HG03460 (cell line): ENCODE results near the gene NDUFAF5.

Source experiments
- ATAC-seq: cut with Tn5 transposase; IDR thresholded peaks from one replicate; pipeline ENCODE4 v1.9.1; 2021; ENCODE audit not compliant: unreplicated experiment

The NDUFAF5 gene

GRCh38 chr20:13819885-13820645, 35.2 kb downstream of the NDUFAF5 start:
- peak; percentile 78 for ATAC-seq

GRCh38 chr20:13821876-13822275, 37.0 kb downstream of the NDUFAF5 start:
- no peak for ATAC-seq

DNA sequence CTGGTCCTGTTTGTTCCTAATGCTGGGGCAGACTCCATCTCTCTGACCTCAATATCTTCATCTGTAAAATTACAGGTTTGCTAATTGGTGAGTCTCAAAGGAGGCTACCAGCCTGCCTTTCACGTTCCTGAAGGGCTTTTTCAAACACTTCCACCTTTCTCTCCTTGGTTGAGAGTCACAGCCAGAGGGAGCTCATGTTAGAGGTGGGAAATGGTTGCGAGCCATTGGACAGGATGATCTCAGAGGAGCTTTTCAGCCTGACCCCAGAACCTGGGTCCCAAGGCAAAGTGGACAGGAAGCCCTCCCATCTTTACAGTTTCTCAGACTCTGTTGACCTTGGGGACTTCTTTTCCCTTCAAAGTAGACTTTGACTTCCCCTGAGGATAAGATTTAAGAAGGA, 37.6 kb downstream of the NDUFAF5 start:
- ATAC-seq, result no peak

GRCh38 chr20:13824459-13824858, 39.6 kb downstream of the NDUFAF5 start:
- ATAC-seq, result no peak

DNA sequence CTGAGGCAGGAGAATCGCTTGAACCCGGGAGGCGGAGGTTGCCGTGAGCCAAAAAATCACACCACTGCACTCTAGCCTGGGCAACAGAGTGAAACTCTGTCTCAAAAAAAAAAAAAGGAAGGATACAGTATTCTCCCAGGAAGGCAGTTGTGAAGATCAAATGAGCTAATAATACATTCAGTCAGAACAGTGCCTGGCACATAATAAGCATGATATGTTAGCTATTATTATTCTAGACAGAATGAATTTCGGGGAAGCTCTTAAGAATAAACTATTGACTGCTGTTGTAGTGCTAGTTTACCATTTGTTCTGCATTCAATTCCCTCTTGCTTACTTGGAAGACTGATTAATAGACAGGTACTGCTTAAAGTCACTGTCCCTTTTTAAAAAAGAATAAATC, 40.6 kb downstream of the NDUFAF5 start:
- ATAC-seq, result no peak

GRCh38 chr20:13831476-13831875, 46.6 kb downstream of the NDUFAF5 start:
- ATAC-seq, result no peak

DNA sequence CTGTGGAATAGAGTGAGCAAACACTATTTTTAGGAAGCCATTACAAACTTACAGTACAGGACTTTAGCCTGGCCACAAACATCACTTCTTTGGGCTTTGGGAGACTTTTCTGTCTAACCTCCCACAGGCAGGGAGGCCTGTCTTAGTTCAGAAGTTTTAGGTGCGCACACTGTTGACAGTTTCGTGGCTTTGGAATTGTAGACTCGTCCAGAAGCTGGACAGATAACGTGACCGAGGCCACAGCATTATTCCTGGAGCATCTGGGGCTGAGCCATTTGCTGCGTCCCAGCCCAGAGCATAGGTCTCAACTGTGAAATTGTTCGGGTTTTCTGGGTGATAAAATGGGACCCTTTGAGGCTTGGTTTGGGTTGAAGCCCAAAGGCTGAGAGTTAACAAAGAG, 53.8 kb downstream of the NDUFAF5 start:
- ATAC-seq, result no peak

- no peak for ATAC-seq
These were observed 54.7 kb downstream of the NDUFAF5 start for GRCh38 chr20:13839421-13840092.

GRCh38 chr20:13840093-13840465, 55.3 kb downstream of the NDUFAF5 start:
- ATAC-seq, result no peak

- no peak for ATAC-seq
These were observed 56.4 kb downstream of the NDUFAF5 start for GRCh38 chr20:13841206-13841605.

DNA sequence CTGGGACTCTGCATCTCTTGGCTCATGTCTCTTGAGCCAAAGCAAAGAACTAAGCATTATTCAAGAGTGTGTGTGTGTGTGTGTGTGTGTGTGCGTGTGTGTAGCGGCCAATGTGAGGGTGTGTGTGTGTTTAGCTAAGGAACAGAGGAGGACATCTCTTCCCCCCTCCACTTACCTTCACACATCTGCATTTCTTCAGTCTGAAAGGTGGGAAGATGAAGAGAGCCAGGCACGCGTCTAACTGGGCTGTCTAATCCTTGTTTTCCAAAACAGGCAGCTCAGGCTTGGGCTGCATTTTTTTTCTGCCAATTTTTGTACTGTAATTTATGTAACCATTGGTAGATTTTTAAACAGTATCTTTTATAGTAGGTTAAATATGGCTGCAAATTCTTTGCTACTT, 59.5 kb downstream of the NDUFAF5 start:
- ATAC-seq, result no peak

- no peak for ATAC-seq
These were observed 66.5 kb downstream of the NDUFAF5 start for GRCh38 chr20:13851279-13851678.

DNA sequence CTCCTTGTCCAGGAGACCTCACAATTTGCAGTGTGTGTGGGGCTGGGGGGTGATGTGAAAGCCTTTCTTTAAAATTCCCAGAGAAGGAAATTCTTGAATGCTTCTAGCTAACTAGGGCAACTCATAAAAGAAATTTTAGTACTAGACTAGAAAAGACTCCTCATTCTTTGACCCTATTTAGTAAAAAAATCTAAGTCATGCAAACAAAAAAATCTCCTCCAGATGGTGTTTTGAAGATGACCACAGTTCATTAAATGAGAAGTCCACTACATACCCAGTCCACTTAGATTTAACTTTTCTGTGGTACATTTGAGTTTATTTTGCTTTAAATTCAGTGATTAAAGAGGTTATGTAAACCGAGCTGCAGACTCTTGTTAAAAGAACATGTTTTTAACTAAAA, 67.5 kb downstream of the NDUFAF5 start:
- ATAC-seq, result no peak

DNA sequence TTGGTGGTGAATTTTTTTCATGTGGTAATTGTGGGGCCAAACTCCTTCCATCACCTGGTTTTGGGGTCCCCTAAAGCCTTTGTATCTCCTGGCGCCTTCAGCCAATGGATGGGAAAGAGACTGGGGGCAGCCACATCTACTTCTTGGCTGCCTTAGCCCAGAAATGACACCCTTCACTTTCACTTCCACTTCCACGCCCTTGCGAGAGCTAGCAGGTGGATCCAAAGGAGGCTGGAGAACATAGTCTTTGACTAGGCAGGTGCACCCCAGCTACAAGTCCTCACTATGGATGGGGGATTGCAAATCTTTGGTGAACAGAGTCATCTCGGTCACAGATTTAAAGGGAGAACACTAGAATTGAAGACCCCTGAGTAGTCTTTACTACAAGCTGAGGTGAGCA, 70.8 kb downstream of the NDUFAF5 start:
- no peak for ATAC-seq

- no peak for ATAC-seq
These were observed 71.5 kb downstream of the NDUFAF5 start for GRCh38 chr20:13856354-13856753.

DNA sequence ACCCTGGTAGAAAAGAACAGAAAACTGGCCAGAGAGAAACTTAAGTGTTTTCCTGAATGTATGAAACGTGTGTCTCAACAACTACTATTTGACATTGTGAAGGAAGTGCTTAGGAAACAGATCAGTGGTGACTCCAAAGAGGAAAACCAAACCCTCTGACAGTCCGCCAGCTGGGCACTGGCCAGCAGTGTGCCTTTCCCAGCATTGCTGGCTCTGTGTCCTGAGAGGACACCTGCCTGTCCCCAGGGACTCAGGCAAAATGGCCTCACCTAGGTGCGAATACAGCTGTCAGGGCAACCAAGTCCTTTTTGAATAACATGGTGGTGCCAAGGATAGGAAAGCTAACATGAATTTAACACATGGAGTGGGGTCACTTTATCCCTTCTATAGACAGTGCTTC, 72.5 kb downstream of the NDUFAF5 start:
- no peak for ATAC-seq

GRCh38 chr20:13857961-13858360, 73.1 kb downstream of the NDUFAF5 start:
- no peak for ATAC-seq

DNA sequence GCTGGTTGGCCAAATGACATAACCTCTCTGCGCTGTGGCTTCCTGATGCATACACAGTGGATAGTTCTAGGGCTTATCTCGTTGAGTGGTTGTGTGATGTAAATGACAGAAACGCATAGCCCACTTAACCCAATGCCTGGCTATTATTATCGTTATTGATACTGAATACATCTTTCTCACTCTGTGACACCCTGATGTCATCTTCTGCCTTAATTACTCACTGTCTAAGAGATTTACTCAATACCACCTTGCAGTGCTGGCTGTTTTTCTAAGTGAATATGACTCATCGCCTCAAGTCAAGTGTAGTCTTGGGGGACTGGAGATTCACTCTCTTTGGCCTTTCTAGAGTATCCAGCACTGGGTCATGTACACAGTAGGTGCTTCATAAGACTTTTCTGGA, 73.6 kb downstream of the NDUFAF5 start:
- ATAC-seq, result no peak

- no peak for ATAC-seq
These were observed 74.0 kb downstream of the NDUFAF5 start for GRCh38 chr20:13858871-13859270.

DNA sequence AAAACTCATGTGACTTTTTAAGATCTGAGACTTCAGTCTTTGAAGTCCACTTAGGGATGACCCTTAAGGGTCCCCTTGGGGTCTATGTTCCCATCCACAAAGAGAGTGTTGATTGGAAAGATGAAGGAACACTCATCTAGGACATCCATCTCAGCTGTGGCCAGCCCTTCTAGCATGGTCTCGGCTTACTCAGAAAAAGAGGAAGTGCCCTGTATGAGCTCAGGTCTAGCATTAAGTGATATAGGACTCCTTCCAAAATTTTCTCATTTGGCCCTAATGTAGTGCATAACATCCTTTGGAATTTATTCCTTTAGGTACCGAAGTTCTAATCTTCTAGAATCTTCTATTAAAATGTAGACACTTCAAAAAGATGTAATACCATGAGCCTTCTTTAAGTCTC, 77.4 kb downstream of the NDUFAF5 start:
- no peak for ATAC-seq

DNA sequence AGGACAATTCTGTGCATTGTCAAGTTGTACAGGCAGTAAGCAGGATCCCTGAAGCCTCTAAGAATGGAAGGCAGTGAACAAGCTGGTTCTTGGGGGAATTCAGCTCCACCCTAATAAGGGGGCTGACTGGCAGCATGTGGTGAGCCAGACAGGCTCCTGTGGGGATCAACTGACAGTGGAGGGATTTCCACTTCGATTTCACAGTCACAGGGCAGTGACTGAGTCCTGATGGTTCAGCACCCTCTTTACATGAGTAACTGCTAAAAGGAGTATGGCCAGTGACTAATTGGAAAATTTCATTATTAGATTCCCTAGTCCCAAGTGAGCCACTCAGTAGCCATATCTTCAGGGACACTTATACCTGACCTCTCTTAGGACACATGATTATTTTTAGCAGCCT, 78.4 kb downstream of the NDUFAF5 start:
- no peak for ATAC-seq

GRCh38 chr20:13865156-13865555, 80.3 kb downstream of the NDUFAF5 start:
- no peak for ATAC-seq
